ENCODE data around the gene CCL28.

DNA sequence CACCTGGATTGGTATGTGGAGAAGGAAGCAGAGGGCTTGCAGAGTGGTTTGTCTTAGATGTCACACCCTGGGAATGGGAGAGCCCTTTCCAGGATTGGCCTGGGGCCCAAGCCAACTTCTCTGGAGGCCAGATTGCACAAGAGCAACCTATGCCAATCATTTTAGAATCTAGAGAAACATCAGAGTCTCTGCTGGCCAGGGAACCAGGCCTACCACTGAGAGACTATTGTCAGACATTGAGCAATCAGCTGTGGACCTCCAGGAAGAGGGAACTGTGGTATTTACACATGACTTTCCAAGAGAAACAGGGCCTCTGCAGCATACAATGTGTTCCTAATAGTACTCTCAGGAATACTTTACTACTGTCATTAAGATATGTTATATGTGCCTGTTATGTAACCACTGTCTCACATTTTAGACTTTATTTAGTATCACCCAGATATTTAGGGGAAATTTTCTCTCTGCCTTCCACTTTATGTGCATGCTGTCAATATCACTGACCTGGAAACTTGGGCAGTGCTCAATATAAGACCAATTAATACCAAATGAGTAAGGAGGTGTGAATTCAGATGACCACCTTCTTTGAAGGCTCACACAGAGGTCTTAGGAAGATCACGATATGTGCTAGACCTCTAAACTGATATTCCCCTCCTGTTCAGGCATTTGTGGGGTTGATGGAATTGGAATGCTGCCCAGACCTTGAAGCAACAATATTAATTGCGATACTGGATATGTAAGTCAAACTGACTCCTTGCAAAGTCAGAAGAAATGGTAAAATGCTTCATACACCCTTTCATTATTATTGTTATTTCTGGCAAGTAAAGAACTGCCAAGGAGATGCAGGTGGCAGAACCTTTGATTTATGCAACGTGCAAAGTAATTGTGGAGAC is 20.5 kb upstream of the CCL28 start:
- TF ChIP-seq CTCF (IDR thresholded peaks at IDR 0.05; ENCODE audit: insufficient read depth, low read length, poor library complexity, severe bottlenecking) (no peak), EZH2phosphoT487 (conservative IDR thresholded peaks at IDR 0.05; ENCODE audit: low read length) (no peak)
